Posterior cingulate gyrus (tissue), 11 donors: ENCODE data around the gene HOXC6.
A peak's percentile ranks its signal among the peaks of the same experiment; 100 is the strongest.

Experiments used
- DNase-seq, 10 donors: peaks; one replicate each; pipeline versions ENCODE4 v3.0.0 to v3.0.0-alpha.2; 2020 to 2021; ENCODE audit warnings: mixed read lengths in 3 of 10
- intact Hi-C: fragments of 100-400 bp; cut with DNase I; formaldehyde crosslinking; loops from one replicate; pipeline ENCODE4 v1.15.1; 2023

Gene HOXC6

DNA sequence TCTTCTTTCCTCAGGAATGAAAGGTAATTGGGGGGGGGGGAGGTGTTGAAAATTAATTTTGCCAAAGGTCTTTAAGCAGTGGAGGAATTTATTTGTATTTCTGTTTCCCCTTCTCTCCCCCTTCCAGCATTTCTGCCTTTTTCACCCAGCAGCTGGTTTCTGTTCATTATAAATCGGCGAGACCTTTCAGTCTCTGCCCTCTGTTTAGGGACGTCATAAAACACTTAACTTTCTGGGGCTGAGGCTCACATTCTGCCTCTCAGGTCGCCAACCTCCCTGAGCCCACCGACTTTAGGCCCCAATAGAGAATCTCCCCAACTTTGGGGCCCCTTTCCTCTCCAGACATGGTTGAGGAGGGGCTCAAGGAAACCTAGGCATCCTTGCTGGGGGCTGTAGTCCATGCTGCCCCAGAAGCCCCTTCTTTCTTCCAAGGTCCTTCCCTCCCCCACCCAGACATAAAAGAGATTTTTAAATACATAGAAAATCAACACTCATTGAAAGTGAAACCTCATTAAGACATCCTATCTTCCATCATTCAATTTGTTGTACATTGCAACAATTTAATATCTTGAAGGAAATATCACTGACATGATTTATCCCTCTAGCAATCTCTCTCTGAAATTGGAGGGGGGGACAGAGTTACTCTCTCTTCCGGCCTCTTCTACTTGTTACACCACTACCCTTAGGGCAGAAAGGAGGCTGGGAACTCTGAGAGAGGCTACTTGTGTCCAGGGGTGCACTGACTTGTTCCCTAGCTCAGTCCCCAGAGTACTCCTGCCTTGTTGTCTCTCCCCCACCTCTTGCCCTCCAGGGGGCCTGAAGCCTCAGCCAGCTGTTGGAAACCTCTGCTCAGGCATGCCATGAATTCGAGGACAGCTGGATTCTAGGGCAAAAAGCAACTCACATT, 2.5 kb upstream of the HOXC6 start:
- intact Hi-C loops, result no loop called here

DNA sequence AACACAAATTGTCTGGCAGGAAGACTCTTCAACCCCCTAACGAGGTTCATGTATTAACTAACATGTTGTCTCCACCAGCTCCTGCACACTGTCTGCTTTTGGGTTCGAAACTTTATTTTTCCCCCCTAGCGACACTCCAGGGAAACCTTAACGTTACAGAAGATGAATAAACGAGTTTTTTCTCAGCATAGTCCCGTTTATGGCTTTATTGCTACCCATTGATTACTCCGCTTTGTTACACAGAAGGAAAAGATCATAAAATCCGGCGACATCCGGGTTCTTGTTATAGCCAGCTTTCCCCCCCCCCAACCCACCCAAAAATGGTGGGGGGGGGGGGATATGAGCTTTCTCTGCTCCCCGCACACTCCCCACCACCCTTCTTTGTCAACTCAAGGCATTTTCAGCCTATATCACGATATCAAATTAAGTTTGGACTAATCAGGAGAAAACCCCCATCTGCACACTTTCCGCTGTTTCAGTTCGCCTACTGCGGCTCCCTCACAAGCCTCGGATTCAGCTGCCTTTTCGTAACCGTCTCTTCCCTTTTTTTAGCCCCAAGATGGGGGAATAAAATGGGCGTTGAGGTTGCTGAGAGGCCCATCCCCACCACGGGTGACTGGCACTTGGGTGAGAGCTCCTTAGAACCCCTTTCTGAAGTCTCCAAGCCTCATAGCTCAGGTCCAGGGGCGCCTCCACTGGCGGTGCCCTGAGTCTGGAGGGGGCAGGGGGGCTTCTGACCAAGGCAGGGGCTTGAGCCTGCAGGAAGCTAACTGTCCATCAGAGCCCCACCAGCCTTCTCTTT, 1.4 kb upstream of the HOXC6 start:
- peak in 1 of 10 donors; percentile 33 for DNase-seq
- intact Hi-C loops, result no loop called here

More for the DNA sequence above, 2.5 kb upstream of the HOXC6 start:
- peak in 1 of 10 donors; percentile 18 for DNase-seq

DNA sequence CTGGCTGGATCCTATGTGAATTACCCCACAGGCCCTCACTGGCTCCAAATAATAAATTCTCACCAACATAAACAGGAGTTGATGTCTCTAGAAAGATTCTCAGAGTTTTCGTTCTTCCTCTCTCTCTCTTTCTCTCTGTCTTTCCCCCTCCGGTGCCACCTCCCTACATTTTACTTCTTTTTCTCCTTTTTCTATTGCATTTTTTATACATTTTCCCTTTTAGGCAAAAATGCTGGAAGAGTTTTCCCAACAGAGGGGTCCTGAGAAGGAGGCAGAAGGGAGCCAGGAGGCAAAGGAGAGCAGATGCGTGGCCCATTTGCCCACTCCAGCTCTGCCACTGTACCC, 826 bp upstream of the HOXC6 start:
- no peak for DNase-seq
- intact Hi-C loops, result no loop called here

DNA sequence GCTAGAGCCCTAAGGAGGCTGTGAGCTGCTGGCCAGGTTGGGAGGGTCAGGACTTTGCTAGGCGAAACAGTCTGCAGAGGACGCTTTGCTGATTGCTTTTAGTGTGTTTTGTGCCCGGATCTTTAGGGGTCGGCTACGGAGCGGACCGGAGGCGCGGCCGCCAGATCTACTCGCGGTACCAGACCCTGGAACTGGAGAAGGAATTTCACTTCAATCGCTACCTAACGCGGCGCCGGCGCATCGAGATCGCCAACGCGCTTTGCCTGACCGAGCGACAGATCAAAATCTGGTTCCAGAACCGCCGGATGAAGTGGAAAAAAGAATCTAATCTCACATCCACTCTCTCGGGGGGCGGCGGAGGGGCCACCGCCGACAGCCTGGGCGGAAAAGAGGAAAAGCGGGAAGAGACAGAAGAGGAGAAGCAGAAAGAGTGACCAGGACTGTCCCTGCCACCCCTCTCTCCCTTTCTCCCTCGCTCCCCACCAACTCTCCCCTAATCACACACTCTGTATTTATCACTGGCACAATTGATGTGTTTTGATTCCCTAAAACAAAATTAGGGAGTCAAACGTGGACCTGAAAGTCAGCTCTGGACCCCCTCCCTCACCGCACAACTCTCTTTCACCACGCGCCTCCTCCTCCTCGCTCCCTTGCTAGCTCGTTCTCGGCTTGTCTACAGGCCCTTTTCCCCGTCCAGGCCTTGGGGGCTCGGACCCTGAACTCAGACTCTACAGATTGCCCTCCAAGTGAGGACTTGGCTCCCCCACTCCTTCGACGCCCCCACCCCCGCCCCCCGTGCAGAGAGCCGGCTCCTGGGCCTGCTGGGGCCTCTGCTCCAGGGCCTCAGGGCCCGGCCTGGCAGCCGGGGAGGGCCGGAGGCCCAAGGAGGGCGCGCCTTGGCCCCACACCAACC, 1.5 kb downstream of the HOXC6 start:
- intact Hi-C loops, result no loop called here
- DNase-seq, result peak in 1 of 10 donors; percentile 56

DNA sequence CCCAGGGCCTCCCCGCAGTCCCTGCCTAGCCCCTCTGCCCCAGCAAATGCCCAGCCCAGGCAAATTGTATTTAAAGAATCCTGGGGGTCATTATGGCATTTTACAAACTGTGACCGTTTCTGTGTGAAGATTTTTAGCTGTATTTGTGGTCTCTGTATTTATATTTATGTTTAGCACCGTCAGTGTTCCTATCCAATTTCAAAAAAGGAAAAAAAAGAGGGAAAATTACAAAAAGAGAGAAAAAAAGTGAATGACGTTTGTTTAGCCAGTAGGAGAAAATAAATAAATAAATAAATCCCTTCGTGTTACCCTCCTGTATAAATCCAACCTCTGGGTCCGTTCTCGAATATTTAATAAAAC, 2.2 kb downstream of the HOXC6 start:
- no peak for DNase-seq
- intact Hi-C loops, result no loop called here

DNA sequence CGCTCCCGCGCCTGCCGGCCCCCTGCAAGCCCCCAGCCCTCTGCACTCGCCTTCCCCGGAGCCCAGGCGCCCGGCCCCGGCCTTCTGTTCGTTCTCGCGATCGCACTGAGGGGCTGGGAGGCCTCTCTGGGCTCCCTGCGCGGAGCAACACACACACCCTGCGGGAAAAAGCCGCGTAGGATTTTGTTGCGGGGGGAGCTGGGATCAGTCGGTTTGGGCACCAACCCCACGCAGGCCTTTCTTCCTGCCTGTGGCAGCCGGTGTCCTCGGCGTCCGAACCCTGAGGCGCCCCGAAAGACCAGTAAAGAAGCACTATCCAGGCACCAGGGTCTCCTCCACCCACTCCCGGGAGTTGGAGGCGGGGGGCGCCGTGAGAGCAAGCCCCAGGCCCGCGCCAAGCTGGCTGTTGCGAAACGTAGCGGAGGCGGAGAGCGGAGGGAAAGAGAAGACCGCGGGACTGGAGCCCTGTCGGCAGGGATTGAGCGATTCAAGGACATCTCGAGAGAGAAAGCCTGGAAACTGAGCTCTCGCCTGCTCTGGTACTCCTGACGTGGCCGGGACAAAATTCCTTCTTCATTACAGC, 2.7 kb downstream of the HOXC6 start:
- intact Hi-C loops, result no loop called here
- DNase-seq, result peak in 1 of 10 donors; percentile 73

DNA sequence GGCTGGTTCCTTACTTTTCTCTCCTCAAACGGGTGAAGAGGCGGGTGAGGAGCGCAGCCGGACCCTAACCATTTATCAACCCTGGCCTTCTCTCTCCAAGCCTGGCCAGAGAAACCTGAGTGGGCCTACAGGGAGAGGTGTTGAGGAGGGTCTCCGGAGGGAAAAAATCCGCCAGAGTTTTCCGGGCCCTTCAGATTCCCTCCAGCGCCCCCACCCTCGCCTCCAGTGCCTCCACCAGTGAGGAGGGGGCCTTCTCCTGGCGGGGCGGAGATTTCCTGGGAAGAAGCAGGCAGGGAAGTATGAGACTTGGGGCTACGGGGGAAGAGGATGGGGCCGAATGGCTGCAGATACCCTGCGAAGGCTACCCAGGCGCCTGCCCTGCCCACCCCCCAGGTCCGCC, 3.2 kb downstream of the HOXC6 start:
- DNase-seq, result peak in 1 of 10 donors; percentile 43
- intact Hi-C loops, result no loop called here

DNA sequence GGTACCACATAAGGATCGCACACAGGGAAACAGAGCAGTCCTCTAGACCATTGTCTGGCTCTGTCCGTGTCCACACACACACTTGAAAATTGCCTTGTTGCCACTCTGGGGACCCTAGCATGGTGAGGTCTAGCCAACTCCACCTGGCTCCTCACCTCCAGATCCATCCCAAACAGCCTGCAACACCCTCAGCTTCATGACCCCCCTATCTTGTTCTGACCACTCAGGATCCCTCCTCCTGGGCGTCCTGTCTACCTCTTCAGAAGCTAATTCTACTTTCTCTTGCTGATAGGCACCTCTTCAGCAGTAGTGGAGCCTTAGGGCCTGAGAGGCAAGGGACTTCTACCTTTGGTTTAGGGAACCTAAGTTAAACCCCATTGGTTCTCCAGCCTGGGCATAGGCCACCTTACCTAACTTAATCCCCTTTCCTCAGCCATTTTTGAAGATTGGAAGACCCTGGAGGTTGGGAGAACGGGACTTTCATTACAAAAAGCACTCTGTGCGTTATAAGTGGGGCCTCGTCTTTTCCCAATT, 3.9 kb downstream of the HOXC6 start:
- no peak for DNase-seq
- intact Hi-C loops, result loop anchor here (2.0 kb wide), 1 partner anchor 161 kb away; no protein-coding TSS in a partner anchor

DNA sequence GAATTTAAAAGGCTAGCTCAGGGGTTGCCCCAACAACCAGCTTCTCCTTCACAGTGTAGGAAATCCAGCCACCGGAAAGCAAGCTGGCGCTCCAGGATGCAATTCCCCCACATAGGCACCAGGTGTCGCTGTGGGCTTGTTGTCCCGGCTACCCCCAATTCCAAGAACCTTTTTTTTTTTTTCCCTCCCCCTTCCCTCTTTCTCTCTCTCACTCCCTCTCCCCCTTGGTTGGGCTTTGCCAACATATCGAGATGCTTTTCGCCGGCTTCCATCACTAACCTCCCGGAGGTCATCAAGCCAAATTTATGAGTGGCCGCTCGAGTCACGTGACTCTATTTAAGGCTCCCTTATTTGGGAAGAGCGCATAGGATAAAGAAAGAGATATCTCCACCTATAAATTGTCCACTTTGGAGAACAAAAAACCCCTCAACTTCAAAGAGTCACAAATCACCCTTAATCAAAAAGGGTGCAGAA, 4.4 kb downstream of the HOXC6 start, which contains the start of gene HOXC5:
Gene HOXC5, plus strand, starts transcription at position 424 of the 474 bp plus-strand sequence. CDS start 73 bp downstream, outside the sequence.
- intact Hi-C loops, result loop anchor here (2.0 kb wide), 1 partner anchor 160 kb away; no protein-coding TSS in a partner anchor
- DNase-seq, result peak in 5 of 10 donors; percentile 18 to 89 (median 34)

DNA sequence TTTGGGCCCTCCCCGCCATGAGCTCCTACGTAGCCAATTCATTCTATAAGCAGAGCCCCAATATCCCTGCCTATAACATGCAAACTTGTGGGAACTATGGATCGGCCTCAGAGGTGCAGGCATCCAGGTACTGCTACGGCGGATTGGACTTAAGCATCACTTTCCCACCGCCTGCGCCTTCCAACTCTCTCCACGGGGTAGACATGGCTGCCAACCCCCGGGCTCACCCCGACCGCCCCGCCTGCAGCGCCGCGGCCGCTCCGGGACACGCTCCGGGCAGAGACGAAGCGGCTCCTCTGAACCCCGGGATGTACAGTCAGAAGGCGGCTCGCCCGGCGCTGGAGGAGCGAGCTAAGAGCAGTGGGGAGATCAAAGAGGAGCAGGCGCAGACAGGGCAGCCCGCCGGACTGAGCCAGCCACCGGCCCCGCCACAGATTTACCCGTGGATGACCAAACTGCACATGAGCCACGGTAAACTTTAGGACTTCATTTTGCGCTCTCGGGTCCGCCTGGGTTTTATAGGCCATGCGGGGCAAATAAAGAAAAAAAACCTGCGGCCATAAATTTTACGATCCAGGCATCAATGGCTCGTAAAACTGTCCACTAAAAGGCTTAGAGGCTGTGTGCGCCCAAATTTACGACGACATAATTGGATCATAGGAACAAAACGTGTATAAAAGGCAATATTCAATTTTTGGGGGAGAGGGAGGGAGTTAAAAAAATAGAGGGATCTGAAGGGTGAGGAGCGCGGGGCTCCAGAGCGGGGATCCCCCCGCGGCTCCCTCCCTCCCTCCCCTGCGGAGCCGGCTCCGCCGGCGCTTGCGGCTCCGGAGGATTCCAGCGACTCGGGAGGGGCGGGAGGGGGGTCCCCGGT, 5.1 kb downstream of the HOXC6 start:
- intact Hi-C loops, result loop anchor here (2.0 kb wide), 1 partner anchor 159 kb away; no protein-coding TSS in a partner anchor

DNA sequence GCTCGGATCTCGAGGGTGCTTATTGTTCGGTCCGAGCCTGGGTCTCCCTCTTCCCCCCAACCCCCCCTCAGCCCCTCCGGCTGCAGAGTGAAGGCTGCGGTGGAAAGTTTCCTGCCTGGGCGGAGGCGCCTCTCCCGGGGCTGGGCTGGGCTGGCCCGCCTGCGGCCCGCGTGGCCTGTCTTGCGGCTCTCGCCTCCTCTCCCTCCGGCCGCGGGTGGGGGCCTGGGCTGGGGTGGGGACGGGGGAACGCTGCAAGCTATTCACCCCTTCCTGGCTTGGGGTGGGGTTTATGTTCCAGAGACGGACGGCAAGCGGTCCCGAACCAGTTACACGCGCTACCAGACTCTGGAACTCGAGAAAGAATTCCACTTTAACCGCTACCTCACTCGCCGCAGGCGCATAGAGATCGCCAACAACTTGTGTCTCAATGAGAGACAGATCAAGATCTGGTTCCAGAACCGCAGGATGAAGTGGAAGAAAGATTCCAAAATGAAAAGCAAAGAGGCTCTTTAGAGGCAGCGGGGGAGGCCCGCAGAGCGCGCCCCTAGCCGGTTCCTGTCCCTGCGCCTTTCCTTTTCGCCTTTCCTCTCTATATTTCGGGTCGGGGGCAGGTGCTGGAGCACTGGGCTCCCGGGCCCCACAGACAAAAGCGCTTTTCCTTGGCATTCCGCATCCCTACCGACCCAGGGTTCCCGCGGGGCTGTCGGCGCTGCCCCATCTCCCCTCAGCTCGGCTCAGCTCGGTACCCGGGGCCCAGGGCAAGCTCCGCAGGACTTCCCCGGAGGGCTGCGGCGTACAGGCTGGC, 5.9 kb downstream of the HOXC6 start:
- intact Hi-C loops, result loop anchor here (2.0 kb wide), 1 partner anchor 159 kb away; no protein-coding TSS in a partner anchor
- peak in 1 of 10 donors; percentile 70 for DNase-seq

More for the DNA sequence above, 5.1 kb downstream of the HOXC6 start:
- DNase-seq, result peak in 1 of 10 donors; percentile 76

DNA sequence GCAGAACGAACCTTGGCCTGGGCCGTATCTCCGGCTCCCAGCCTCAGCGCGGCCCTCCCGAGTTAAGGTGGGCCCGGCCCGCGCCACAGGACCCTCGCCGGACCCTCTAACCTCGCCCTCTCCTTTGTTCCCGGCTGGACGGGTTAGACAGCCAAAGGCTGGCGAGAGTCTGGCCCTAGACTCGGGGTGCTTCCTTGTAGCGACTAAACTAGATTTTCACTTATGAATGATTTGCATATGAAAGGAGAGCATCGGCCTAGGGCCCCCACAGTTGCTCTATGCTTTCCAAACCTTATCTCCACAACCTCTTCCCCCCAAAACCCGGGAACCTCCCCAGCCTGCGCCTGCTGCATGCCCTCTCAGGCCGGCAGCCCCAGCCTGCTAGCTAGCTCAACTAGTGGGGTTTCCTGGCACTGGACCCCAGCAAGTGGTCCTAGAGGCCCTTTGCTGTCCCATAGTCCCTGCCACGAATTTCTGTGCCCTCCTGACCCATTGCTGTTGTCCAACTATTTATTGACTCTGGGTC, 6.6 kb downstream of the HOXC6 start:
- intact Hi-C loops, result no loop called here
- no peak for DNase-seq

DNA sequence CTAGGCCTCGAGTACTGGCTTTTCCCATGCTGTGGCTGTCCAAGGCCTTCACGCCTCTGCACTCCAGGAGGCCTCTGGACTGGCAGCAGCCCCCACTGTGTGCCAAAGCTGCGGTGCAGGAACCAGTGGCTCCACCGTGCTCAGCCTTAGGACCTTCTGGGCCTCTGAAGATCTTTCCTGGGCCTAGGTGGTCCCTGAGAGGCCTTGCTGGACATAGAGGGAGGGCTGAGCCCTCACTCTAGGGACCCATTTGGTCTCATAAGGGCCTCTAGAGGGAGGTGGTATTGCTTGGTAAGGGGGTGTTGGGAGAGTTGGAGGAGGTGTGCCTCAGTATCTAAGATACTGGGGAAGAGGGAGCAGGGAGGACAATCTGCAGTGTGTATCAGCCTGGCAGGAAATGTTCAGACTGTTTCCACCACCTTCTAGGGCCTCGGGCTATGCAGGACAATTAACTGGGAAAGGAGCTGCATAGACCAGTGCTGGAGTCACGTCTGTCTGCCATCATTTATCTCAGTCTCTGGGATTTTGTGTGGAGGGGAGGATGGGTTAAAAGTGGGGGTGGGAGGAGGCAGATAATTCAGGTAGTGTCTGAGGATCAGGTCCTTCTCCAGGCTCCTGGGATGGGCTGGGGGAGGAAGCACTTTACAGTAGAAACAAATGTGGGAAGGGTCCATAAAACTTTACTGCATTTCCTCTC, 7.5 kb downstream of the HOXC6 start:
- peak in 1 of 10 donors; percentile 53 for DNase-seq
- intact Hi-C loops, result no loop called here

DNA sequence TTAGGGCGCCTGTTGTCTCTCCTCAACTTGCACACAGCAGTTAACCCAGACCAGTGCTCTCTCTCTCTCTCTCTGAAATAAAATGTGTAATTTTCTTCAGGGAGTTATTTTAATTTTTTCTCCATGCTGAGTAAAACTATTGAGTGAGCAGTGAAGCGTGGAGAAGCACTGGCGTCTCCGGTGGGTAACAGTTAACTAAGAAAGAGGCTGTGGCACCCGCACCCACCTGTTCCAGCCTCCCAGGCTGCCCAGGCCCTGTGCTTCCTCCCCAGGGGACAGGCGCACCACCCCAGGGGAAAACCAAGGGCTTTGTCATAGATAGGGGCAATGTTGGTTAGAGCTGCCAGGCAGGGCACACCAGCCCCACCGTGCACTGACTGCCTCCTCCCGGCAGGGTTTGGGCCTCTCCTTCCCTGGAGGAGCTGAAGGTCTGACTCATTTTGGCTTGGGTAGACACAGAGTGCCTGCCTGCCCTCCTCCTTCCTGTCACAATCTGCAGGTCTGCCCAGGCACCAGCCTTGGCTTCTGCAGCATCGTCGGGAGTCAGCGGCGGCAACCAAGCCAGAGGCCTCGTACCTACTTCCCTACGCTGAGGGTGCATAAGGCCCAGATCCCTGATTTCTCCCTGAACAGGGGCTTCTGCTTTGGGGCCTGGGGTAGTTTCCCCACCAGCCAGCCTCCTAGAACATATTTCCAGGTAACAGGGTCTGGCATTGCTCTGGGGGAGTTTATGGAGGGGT, 8.6 kb downstream of the HOXC6 start:
- intact Hi-C loops, result no loop called here
- DNase-seq, result peak in 1 of 10 donors; percentile 58

DNA sequence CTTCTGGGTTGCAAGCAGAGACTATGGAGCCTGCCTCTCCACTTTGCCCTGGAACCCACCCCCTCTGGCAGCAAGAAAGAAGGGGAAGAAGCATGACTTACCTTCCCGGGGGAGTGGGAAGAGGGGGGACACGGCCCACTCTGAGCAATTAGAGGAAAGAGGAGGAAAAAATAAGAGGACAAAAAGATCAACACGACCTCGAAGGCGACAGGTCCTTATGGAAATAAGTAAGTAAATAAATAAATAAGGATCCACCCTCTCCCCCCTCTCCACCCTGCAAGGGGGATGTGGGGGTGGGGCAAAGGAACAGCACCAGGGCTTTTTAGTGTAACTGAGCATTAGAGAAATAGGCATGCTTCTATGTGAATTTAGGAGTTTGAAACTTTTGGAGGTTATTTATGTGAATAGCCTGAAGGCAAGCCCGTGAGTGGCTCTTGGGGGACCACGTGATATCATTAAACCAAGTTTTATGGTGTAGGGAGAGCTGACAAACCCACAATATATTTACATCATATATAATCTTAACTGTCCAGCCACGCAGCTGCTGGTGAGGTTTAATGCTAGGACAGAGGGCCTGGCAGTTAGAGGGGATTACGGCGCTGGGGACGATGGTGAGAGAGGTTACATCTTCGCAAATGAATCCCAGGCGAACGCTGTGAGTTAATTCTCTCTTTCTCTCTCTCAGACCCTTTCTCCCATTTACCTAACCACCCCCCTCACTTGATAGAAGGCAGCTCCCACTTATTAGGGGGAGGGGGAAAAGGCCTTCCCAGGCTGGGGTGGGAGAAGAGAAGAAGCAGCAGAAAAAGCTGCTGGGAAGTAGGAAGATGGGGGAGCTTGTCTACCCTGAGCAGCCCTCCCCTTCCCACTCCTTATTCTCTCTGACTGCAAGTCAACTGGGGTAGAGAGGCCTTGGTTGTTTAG, 9.4 kb downstream of the HOXC6 start:
- DNase-seq, result peak in 1 of 10 donors; percentile 46
- intact Hi-C loops, result no loop called here
